NCI-H2196 treated with DMSO at 0.1 percent for 48 hours (cell line): ENCODE measurements around the gene GIMAP5.
A peak's percentile ranks its signal among the peaks of the same experiment; 100 is the strongest.

Source experiments
- DNase-seq: peaks from one replicate; lab custom pipeline; 2025; ENCODE audit not compliant: unreplicated experiment; lab: John Stamatoyannopoulos, UW

Gene GIMAP5

DNA sequence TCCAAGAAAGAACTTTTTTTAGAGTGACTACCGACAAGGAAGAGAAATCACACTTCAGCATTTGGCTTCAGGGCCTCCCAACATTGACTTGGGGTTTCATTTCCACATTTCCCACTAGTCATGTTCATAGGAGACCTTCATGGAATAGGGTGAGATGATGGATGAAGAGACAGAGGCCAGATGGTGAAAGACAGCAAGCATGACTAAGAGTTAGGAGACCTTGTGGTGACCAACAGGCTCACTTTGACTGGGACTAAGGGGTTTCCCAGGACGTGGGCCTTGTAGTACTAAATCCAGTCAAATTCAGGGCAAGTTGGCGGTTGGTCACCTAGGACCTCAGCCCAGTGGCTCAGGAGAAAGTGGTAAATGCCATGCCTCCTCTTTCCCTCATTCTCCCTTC lies 3.0 kb upstream of the GIMAP5 start:
- no peak for DNase-seq

DNA sequence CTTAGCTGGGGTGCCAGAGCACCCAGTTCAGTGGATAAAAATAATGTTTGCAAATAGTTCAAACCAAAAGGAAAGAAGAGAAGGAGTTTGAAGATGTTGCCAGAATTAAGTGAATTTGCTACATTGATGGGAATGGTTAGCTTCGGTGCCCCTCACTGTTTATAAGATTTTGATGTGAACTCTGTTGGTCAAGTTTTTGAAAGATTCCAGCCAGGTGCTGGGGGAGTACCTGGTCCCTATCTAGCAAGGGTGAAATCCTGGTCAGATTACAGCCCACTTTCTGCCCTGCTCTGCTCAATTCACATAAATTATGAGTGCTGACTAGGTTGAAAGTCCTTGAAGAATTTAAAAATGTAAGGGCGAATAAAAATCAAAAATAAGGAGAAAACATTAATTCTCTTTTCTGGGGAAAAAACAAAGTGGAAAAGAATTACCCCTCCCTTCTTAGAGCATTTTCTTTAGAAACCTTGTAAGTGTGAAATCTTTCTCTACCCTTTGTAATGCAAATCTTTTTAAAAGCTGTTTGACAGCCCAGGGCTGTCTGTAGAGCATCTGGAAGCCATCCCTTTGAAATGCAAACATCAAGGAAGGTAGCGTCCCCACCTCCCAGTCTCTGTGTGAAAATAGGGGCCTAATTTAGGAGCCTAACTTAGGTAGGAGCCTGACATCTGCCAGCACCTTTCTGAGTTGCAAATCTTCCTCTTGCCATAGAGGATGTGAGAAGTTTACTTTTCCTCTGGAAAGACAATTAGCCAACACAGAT lies 1.4 kb upstream of the GIMAP5 start:
- DNase-seq, result no peak

DNA sequence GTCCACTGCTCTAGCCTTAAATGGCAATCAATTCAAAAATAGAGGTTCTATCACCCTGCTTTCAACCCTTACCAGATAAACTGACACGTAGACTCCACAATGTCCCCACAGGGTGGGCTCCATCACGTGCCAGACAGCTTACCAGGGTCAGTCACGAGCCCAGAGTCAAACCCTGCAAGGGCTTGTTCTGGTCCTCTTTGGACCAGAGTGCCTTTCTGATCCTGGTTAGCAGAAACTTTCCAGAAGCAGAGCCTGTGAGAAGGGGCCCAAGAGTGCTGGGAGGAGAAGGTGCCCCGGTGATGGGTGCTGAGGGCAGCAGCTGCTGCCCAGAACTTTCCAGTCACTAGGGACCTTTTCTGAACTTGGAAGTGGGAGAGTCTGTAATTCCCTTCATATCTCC lies 354 bp upstream of the GIMAP5 start:
- no peak for DNase-seq

DNA sequence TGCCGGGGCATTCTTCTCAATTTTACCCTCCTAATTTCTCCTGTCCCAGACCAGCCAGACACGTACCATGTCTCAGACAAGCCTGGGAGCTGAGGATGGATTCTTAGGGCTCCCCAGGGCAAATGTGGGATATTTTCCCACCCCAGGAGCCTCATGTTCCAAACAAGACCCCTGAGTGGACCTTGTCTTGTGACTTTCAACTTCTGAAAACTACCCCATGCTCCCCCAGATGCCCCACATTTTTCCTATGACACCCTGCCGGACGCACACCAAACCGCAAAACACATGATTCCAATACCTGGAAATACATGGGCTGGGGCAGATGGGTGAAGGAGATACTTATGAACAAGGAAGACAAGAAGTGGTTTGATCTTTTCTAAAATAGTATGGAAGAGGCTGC lies 874 bp downstream of the GIMAP5 start:
- no peak for DNase-seq

DNA sequence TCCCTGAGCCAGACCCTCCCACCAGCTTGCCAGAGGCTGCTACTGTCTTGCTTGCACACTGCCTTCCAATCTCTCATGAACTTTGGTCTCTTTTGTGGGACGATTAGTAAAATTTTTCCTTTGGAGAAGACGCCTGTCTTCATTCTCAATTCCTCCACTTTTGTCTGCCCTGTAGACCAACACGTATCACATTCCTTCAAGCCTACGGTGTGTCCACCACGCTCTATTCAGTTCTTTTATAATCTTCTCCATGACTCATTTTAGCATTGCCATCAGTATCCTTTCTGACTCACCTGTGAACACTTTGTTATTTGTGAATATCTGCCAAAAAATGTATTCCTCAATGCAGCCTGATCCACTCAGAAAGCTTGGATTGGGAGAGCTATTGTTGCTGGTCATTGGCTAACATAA lies 1.4 kb downstream of the GIMAP5 start:
- no peak for DNase-seq

DNA sequence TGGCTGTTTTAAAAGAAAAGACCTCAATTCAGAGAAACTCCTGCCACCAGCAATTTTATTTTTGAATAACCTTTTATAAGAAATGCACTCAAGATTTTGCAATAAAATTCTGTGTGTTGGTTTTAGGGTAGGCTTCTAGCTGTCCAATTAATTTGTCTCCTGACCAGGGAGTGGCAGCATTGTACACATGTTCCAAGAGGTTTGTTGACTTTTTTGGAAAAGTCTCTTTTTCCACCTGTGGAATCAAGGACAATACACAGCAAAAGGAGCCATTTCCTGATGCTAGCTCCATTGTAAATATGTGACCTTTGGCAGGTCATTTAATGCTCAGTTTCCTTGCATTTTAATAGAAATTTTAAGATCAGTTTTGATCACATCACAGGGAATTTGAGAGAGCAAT lies 1.8 kb downstream of the GIMAP5 start:
- DNase-seq, result no peak

DNA sequence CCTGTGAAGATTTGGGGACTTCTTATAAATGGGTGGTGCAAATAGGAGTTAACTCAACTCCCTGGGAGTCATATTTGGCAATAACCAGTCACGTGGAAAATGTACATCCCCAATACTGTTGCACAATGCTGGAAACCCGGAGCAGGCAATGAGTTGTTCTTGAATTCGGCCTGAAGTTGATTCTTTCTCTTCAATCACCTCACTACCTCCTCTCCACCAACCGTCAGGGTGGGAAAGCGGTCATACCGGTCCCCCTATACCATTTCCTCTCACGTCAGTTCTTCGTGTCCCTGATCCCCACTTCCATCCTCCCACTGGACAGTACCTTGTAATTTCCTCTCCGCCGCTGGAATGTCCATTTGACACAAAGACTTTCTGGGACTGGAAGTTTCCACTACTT lies 2.8 kb downstream of the GIMAP5 start:
- no peak for DNase-seq

DNA sequence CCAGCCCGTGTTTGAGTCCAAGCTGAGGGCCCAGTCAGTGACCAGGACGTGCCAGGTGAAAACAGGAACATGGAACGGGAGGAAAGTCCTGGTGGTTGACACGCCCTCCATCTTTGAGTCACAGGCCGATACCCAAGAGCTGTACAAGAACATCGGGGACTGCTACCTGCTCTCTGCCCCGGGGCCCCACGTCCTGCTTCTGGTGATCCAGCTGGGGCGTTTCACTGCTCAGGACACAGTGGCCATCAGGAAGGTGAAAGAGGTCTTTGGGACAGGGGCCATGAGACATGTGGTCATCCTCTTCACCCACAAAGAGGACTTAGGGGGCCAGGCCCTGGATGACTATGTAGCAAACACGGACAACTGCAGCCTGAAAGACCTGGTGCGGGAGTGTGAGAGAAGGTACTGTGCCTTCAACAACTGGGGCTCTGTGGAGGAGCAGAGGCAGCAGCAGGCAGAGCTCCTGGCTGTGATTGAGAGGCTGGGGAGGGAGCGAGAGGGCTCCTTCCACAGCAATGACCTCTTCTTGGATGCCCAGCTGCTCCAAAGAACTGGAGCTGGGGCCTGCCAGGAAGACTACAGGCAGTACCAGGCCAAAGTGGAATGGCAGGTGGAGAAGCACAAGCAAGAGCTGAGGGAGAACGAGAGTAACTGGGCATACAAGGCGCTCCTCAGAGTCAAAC lies 5.2 kb downstream of the GIMAP5 start:
- no peak for DNase-seq

DNA sequence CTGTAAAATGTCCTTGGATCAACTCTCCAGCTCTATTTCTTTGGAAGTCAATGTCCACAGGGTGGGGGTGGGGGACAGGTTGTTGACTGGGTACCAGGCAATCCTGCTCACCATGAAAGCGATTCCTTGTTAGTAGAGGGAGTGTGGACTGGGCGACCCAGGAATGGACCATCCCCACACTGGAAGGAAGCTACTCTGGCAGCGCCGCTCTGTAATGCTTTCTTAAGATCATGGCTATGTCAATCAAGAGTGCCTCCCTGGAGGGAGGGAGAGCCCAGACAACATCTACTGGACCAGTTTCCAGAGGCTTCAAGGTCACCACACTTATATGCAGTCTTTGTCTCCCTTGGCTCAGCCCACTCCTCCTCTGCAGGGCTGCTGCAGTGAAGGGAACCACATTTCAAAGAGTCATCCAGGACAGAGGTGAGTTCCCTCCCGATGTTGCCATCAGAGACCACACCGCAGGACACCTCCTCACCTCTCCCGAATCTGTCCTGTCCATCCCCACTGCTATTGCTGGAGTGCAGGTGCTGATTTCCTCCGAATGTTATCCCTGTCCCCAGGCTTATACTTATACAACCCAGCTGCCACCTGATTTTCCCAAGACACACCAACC lies 6.9 kb downstream of the GIMAP5 start:
- DNase-seq, result no peak

DNA sequence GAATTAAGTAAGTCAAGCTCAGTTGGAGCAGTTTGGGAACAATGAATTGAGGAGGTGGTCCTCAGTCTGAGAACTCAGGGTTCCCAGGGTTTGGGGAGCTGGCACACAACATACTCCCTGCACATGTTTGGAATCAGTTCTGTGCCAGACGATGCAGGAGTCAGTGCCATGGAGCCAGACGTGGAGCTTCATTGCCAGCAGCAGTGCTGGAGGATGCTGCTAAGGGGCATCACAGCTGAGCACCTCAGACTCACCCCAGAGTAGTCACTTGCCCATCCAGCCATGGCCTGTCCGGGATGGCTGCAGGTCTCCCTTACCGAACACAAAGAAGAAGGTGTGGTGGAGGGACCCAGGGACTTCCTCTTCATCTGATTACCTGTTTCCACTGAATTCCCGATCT lies 7.9 kb downstream of the GIMAP5 start:
- no peak for DNase-seq

DNA sequence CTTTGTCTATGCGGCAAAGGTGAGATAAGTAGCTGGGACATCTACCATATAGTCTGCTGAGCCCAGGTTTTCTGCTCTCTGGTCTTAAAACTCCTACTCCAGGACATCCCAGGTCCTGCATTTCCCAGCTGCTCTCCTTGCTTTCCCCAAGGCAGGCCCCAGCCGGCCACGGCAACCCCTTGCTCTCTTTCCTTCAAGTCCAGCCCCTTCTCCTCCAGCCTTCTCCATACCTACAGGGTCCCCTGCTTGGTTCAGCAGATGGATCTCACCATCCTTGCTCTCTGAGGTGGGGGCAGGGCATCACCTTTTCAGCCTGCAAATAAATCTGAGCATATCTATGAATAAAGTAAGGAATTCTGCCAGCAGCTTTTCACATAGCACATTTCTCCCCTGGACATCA lies 8.7 kb downstream of the GIMAP5 start:
- DNase-seq, result no peak

DNA sequence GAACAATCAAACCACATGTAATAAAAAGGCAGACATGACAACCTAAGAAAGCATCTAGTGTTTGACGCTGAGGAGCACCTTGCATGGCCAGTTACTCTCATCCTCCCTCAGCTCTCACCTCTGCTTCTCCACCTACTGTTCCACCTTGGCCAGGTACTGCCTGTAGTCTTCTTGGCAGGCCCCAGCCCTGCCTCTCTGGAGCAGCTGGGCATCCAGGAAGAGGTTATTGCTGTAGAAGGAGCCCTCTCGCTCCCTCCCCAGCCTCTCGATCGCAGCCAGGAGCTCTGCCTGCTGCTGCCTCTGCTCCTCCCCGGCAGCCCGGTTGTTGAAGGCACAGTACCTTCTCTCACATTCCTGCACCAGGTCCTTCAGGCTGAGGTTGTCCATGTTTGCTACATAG lies 9.7 kb downstream of the GIMAP5 start:
- DNase-seq, result no peak

DNA sequence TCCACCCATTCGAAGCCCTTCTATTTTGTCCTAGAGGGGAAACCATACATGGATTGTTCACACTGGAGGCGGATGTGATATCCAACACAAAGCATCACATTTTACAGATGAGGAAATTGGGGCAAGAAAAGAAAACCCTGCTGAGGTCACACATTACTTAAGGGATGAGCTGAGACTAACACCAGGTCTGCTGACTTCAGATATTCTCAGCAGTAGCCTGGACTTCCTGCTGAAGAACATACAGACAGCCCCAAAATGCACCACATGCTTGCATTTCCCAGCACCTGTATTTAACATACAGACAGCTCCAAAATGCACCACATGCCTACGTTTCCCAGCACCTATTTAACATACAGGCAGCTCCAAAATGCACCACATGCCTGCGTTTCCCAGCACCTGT lies 11.2 kb downstream of the GIMAP5 start:
- no peak for DNase-seq

DNA sequence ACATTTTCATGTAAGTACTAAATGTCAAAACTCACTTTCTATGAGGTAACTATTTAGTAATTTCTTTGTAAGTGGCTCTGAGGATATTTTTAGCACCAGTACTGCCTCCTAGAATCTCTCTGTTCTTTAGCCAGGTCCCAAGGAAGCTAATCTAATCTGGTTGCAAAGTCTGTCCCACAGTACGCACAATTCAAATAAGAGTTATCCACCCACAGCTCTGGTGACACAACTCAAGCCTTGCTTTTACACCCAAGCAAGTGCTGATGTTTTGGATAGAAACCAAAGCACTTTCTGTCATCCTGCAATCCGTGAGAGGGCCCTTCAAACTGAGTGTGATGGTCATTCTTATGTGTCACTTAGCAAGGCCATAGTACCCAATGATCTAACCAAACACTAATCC lies 14.5 kb downstream of the GIMAP5 start:
- no peak for DNase-seq

DNA sequence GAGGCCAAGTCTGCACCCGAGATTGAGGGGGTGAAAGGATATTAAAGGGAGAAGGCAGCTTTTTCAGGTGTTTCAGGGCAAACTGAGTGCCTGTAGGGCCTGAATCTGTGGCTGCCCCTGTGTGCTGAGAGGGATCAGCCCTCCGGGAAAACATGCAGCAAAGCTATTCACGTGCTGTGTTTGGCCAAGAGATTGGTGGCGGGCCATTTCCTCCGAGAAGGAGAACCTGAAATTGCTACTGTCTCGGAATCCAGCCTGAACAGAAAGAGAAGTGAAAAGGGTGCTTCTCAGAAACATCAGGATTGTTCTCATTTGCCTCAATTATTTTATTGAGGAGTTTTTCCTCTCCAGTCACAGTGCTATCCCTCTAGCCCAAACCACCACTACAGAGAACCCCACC lies 16.0 kb downstream of the GIMAP5 start:
- DNase-seq, result no peak

DNA sequence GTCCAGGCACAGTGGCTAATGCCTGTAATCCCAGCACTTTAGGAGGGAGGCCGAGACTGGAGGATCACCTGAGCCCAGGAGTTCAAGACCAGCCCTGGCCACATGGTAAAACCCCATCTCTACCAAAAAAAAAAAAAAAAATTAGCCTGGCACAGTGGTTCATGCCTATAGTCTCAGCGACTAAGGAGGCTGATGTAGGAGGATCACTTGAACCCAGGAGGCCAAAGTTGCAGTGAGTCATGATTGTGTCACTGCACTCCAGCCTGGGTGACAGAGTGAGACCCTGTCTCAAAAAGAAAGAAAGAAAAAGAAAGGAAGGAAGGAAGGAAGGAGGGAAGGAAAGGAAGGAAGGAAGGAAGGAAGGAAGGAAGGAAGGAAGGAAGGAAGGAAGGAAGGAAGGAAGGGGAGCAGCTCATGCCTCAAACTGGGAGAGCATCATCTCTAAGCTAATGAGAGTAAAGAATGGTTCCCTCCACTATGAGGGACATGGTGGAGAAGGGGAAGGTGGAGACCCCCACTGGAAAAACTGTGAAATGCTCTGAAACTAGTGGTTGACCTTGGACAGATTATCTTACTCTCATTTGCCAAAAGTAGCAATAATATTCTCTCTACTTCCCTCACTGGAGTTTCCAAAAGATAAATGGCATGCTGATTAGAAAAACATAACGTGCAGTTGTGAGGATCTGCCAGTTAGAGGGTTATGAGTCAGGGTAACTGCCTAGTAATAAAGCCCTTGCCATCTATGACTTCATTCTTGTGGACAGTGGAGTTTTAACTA lies 16.8 kb downstream of the GIMAP5 start:
- peak; percentile 9 for DNase-seq

DNA sequence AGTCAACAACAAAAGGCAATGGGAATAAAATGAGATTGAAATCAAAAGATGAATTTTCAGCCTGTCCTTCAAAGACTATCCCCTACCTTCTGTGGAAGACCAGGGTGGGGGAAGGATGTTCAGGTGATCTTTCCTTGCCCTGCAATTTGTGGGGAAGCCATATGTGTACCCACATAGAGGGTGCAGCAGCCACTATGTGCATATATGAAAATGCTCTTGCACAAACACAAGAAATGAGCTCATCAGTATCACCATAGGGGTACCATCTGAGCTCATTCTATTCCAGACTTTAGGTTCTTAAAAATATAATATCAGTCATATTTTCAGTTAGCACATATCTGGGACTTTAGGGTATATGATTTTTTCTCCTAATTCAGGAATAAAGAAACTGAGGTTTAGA lies 17.7 kb downstream of the GIMAP5 start:
- DNase-seq, result no peak

DNA sequence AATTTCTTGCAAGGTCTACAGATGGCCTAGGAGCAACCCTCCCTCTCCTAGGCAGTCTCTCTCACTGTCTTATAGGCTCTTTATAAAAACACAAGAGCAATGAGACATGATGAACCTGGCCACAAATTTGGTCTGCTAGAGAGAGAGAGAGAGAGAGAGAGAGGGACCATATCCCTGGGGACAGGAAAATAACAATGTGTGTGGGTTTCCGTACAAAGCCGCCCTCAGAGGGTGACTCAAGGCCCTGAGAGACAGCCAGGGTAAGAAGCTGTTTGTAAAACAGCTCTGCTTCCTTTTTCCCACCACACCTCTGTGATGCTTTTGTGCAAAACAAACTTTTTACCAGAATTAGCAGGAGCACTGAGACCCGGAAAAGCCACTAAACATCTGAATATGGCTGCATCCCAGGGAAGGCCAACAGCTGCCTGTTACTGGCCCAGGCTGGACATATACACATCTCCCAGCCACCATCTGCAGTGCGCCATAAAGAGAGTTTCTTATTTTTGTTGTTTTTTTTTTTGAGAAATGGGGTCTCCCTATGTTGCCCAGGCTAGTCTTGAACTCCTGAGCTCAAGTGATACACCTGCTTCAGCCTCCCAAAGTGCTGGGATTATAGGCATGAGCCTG lies 18.4 kb downstream of the GIMAP5 start:
- DNase-seq, result no peak

DNA sequence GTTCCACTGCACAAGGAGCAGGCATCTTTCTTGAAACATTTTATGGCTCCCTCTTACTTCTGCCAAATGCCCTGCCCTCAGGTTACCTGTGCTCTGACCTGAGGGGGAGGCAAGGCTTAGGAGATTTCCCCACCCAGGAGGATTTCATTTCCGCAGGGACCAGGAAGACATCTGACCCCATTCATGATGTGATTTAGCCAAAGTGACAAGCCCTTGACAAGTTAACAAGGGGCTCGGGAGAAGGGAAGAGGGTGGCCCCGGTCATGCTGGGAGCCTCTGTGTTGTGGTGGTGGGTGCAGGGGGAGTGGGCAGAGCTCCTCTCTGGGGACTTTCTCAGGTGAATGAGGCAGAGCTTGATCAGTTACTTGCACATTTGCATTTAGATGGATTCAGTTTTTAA lies 18.9 kb downstream of the GIMAP5 start:
- DNase-seq, result no peak

DNA sequence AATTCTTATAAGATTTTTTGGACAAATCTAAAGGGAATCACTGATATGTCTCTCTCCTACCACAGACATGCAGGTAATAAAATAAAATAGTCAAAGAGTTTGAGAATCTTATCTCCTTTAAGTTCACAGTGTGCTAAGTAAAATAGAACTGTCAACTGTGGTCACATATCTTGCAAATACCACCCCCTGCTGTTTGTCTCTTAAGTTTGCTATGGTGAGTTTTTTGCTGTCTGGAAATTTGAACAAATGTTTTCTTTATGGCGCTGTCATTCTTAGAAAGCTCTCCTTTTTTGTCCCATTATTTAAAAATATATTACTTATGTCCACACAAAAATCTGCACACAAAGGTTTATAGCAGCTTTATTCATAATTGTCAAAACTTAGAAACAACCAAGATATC lies 19.6 kb downstream of the GIMAP5 start:
- DNase-seq, result no peak

DNA sequence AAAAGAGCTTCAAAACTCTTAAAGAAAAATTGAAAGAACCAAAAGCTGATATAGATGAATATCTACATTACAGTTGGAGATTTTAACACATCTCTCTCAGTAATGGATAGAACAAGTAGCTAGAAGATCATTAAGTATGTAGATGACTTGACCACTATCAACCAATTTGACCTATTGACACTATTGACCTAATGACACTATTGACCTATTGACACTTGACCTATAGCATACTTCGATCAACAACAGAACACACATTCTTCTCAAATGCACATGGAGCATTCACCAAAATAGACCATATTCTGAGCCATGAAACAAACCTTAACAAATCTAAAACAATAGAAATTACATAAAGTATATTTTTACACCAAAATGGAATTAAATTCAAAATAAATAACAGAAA lies 22.3 kb downstream of the GIMAP5 start:
- DNase-seq, result no peak
